Posterior vena cava (tissue), 2 donors: Measurements from ENCODE around the gene SPOCK1. TPM values are rescaled to one million over a fixed set of nuclear protein-coding genes. Genes with fewer than 3 reads are reported as not detected.

Source experiments
- DNase-seq: peaks from one replicate; pipeline ENCODE4 v3.0.0-alpha.2; 2020; ENCODE audit warnings: low spot score
- intact Hi-C, 2 donors: fragments of 100-400 bp; cut with DNase I; formaldehyde crosslinking; loops; one replicate each; pipeline versions ENCODE4 v1.14.1 to v1.14.2; 2022 to 2023
- total RNA-seq, 2 donors: library from RNA; stranded (reverse); fragmentation: NEBNext Ultra II Directional; extraction: Animal tissue kit (Norgen Biotek cat#: 25700); gene quantifications; one replicate each; pipeline ENCODE4 v1.2.1, GENCODE V29; 2021
- donor health status: DM: yes; HTN: yes; CAD: no.
- donor health status: DM: yes; HTN: yes; CAD: no.

Gene SPOCK1
- total RNA-seq, 2 donors from 2014 or later: 100 to 106 TPM

DNA sequence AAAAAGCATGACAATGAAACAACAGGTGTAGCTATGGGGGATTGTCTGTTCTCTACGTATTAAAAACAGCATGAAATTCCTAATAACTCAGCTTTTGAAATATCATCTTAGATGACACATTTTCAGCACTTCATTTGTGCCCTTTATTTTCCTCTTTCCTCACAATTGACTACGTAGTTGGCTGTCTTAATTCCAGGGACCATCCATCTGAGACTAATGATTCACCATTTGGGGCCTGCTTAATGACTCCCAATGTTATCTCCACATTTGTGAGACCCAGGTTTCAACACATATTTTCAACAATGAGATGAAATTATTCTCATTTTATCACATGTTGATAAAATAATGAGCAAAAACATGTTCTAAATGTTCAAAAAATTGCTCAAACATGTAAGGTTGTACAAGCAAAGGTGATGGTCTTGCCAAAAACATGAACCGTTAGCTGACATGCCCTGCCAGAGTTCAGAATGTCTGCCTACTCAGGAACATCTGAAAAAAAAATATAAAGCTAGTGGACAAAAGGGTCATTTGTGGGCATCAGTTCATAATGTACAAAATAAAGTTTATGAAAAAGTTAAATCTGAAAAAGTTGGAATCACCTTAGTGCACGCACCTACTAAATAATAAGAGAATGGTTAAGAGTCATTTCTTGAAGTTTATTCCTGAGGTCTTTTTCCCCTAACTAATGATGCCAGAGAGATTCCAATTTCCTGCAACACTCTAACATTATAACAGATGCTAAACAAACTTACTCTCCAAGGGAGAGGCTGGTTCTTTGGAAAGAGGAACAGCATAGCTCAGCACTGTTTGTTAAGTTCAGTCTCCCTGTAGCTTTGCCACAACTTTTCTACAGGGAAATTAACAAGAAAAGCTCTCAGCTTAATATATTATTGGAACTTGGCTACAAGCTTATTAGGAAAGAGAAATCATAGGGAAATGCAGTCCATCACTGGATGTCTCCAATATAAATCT lies 275.5 kb downstream of the SPOCK1 start:
- intact Hi-C loops: no loop called here
- no peak for DNase-seq

DNA sequence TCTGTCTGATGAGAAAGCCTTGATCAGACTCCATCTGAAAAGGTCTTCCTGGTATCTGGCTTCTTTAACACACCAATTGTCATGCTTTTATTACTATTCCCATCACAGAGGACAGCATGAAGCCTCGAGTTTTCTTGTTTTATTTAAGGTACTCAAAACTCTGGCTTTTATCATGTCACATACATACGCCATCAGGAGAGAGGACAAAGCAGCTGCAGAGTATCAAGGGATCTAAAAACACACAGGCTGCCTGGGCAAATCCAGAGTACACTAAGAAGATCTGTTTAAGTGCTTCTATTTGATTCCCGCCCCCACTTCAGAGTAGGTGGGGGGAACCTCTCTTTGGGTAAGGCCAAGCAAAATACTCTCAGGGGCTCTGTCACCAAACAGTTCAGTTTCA lies 277.2 kb downstream of the SPOCK1 start:
- DNase-seq: no peak
- intact Hi-C loops: no loop called here

DNA sequence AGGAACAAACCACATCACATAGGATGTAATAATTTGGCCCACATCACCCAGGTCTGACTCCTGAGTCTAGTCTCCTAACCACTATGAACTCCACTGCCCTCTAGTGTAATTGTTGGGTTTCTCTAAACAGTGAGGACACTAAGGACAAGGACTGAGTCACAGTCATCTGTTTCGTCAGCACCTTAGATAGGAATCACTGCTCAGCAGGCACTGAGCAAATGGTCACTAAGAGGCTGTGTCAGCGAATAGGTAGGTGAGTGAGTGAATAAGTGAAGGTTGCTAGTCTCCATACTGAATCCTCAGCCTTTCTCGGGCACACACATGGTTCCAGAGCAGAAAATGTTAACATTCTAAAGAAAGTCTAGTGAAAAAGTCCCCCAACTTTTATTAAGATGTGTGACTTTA lies 278.6 kb downstream of the SPOCK1 start:
- intact Hi-C loops: no loop called here
- DNase-seq: no peak

DNA sequence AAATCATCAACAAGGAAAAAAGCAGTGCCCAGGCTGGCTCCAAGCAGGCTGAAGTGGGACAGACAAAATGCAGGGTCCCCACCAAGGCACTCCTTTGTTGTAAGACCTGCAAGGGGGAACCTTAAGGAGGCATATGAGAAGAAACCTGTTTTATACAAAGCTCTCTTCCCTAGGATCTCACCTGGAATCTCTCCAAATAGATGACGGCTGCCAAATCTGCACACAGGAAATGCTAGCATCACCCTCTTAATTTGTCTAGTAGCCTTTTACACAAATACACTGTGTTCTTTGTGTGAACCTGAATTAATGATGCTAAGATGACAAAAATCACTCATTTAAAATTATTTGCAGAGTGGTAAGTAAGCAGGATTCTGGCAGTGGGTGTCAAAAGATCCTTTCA lies 280.2 kb downstream of the SPOCK1 start:
- DNase-seq: no peak
- intact Hi-C loops: no loop called here

DNA sequence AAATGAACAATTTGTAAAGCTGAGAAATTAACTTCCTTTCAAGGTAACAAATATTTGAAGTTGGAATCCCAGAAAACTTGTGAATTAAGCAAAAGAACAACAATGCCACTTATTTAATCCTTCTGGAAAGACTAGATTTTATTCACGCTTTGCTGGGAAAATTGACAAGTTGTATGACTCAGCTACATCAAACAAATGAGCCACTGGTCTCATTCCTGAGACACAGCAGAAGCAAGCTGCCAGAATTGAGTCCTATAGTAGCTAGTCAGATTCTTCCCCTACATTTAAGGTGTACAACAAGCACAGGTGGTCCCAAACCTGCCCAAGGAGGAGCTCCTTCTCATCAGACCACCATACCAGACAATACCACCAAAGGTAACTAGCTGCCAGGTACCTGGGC lies 280.7 kb downstream of the SPOCK1 start:
- intact Hi-C loops: no loop called here
- DNase-seq: no peak

DNA sequence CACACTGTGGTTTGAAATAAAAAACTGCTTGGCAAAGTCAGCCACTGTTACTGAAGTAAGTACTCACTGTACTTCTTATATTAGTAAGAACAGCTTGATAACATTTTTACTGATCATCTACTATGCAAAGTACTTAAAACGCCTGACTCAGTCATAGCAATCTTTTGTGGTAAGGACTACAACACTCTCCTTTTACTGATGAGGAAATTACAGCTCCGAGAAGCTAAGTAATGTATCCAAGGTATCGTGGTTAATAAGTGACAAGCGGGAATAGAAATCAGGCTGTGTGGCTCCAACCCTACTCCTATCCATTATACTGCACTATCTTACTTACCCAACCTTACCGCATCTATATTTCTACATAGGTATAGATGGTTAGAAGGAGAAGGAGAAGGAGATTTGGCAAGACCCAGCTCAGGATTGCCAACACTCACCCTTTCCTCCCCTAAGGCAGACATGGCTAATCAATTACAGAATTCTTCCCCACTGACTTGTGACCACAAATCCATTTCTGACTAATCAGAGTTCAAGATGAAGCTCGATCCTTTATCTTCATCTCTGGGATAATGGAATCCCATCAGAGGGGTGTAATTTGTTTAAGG lies 281.4 kb downstream of the SPOCK1 start:
- DNase-seq: no peak
- intact Hi-C loops: no loop called here

DNA sequence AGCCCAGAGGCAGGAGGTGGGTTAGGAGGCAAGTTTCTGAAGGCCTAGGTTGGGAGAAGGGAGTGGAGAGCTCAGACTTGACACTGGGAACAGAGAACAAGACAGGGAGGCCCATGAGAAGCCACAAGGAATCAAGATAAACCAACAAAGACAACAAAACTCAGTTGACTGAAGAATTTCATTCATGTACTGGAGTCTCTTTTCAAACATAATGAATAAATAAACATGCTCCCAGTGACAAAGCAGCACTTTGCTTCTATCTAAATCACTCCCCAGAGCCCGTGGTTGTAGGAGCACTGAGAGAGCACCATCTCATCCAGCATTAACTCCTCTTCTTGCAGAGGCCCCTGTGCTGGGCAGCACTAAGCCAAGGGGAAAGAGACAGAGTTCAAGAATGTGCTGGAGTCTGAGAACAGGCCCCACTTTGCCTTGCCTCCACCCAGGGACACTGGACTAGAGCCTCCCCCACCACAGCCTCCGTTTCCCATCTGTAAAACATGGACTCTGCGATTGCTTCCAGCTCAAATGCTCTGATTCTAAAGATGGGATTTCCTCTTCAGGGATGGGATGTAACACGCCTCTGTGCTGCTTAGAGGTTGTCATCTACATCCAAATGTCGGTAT lies 282.0 kb downstream of the SPOCK1 start:
- no peak for DNase-seq
- intact Hi-C loops: no loop called here

DNA sequence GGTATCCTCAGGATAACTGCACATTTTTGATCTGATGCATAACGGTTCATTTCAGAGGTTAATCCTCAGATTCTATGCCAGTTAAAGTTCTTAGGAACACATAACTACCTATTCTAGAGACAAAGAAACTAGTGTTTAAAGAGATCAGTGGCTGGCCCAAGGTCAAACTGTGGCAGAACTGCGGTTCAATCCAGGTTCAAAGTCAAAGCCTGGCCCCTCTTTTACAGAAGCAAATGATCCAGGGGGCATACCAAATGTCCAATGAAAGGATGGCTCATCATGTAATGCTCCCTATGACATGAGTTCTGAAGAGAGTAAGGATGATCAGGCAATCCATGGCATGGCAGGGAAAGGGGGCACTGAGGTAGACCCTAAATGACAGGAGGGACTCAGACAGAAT lies 283.3 kb downstream of the SPOCK1 start:
- no peak for DNase-seq
- intact Hi-C loops: no loop called here

DNA sequence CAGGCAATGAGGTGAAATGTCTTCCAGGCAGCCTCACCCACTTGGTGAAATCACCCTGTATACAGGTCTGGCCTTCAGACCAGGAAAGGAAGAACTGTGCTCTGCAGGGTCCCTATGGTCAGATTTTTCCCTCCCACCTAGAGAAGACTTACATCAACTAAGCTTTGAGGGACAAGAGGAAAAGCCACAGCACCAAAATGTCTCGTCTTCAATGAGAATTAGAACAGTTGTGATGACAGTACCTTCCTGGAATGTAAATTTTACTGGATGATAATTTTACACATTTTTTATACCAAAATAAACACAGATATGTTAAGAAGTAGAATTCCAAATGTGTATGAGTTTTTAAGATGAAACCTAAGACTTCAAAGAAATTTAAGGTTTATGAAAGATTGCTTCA lies 283.9 kb downstream of the SPOCK1 start:
- DNase-seq: no peak
- intact Hi-C loops: no loop called here

DNA sequence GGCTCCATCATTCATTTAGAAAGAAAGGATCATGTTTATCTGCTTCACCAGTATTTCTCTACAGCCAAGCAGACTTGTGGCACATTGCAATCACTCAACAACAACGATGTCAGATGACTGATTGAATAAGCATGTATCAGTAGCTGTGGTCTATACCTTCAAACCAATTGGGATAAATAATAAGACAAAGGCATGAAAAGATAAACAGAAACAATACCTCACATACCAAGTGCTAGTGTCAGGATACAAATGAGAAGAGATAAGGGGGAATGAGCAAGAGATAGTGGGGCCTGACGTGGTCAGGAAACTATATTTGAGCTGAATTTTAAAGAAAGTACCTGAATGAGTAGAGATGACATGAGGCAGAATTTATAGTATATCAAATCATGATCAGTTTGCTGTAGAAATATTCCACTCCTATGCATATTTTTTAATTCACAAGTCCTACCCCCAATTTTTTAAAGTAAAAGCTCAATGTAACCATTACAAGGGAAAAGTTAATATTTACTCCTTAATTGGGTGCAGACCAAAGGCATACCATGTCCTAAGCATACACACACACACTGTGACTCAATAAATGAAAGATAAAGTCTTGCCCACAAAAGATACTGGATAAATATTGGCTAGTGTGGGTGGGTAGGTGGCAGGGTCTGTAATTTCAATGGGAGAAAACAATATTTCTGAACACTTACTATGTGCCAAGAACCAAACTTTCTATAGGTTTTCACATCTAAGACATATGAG lies 284.5 kb downstream of the SPOCK1 start:
- no peak for DNase-seq
- intact Hi-C loops: no loop called here

DNA sequence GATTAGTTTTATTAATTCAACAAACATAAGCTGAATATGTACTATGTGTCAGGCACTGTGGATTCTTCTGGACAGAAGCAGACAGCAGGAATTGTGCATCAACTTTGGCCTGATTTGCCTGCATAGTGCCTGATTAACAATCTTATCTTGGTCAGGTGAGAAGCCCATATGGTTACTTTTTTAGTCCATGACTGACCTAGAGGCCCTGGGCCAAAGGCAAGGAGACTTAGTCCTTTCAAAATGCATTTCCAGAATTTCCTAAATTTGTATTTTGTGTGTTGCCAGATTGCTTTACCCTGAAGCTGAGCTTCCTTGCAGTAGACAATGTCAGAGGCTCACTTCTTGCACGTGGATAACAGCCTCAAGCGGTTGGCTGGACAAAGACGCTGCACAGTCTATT lies 286.7 kb downstream of the SPOCK1 start:
- DNase-seq: no peak
- intact Hi-C loops: no loop called here

DNA sequence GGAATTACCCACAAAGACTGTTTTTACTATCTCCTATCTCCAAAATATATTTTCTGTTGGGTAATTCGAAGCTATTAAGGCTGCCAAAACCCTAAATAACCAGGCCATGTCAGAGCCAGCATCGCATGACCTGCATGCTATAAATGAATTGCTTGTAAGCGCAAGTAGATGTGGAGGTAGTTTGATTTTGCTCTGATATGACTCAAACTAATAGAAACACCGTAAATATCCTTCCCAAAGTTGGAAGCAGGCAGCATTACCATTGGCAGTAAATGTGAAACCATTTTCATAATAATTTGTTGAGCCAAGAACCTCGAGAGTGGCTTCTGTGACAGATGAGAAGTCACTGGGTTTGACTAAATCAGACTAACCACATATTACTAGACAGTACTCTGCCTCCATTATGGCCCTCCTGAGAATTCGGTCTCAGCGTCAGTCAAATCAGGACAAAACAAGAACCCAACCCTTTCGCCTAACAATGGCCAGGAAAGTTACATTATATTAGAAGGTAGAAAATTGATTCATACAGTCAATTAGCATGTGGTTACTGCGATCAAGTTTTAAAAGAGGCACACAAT lies 289.8 kb downstream of the SPOCK1 start:
- no peak for DNase-seq

DNA sequence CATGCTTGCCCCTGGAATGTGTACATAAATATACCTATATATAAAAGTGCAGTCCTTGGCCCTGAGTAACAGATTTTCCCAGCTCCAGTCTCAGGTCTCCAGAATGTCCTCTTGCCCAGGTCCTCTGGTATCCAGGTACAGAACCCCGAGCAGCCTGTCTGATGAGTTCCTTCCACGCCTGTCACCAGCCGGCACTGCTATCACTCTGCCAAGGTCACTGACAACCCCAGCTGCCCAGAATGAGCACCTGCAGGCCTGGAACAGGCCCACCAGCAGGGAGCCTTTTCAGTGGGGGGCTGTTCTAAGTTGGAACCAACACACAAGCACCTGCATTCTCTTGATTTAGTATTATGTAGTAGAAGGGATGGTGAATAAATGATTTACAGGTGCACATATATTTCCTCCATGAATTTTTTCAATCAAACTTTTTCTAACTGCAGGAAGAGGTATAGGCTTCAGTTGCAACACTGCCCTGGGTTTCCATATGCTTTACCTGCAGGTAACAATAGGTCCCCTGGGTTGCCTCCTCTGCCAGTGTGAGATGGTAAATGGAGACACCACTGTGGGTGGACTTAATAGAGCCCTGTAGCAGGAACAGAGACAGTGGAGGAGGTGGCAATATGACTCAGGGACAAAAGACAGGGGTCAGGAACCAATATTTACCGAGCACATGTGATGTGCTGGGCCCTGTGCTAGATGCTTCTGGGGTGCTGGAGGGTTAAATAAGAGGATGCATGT lies 291.9 kb downstream of the SPOCK1 start:
- intact Hi-C loops: no loop called here
- no peak for DNase-seq

More for the DNA sequence above, 289.8 kb downstream of the SPOCK1 start:
- intact Hi-C loops: no loop called here

DNA sequence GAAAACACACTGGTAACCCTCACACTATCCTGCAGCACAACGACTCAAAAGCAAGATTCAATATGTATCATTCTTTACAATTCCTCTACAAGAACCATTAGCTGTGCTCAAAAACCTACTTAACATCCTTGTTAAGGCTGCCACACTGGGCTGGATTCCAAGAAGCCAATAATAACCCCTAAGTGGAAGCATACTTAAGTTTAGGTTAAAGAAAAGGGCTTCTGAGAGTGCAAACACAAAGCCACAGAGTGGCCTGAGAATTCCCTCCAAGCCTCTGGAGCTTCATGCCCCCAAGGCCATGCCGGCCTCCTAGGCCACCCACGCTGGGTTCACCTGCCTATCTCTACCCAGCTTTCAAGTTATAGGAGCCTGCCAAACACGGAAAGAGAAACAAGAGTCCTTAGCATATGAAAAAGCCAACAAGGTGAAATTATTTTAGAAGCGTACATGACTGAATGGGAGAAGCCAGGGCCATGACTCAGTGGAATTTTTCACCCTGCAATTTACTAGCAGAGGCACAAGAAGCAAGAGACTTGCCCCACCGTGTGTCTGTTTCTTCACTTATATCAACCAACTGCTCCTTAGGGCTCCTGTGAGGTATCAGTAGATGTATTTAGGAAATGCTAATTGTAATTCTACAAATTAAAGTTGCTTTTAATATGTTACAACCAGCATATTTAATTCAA lies 293.0 kb downstream of the SPOCK1 start:
- intact Hi-C loops: no loop called here
- no peak for DNase-seq

DNA sequence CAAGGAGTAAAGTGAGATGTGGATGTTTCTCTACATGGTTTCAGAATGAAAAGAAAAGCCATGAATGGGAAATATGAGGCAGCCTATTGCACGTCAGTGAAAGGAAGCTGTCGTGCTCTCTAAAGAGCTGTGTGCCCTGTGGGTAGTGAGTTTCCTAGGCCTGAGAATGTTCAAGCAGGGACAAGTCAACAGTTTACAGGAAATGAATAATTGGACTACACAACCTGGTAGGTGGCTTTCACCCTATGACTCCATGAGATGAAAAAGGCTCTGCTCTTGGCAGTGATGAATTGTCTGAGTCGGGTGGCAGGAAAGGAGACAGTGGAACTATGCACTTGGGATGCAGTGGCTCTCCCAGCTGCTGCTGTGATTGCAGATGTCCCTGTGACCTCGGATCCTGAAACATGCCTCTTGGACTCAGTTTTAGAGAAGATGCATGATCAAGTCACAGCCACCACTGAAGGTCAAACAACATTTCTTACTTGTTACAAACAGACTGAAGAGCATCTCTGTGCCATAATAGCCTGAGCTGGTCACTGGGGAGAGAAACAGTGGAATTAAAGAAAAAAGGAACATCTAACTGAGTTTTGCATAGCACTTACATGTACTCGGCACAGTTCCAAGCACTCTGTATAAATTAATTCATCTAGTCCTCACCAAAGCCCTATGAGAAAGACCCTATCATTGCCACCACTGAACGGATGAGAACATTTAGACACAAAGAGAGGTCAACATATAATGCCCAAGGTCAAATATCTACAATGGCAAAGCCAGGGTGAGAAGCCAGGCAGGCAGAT lies 293.7 kb downstream of the SPOCK1 start:
- DNase-seq: no peak
- intact Hi-C loops: no loop called here

DNA sequence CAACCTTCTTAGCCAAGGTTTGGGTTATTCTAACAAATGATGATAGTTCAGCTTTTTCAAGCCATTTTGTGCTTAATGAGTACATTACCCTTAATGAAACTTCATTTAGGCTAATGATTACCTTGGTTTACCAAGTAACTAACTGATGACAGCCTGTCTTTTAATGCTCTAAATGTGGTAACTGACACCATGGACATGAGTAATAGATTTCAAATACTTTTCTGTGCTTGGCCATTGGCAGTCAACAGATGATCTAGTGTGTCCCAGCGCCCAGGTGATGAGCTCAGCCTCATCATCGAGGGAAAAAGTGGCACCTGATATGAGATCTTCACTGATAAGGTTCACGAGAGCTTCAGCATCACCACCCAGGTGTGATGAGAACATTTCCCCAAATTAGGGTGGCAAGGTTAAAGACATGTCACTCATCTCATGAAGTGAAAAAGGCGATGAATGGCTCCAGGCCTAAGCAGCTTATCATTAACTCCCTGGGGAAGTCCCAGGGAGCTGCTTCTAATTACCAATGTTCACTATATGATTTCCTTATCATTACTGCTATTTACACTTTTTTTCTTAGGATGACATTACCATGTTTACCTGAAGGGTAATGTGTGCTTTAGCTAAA lies 296.0 kb downstream of the SPOCK1 start:
- intact Hi-C loops: no loop called here
- no peak for DNase-seq

DNA sequence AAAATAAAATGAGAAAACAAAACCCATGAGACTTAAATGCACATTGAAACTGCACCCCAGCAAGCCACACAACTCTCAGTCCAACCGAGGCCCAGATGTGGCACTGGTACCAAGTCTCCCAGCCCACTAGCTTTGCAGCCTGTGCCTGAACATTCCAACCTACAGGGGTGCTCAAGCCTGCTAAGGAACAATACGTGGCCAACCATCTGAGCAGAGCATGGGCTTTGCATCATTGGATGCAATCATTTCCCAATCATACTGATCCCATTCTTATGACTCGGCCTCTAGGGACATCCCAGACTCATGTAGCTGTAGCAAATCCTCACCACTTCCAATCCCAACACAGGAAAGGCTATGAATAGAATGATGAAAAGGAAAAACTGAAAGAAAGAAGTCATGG lies 297.2 kb downstream of the SPOCK1 start:
- DNase-seq: no peak
- intact Hi-C loops: no loop called here
